Erythroblast (primary cell): ENCODE results near the gene NXPH4.

Experiments used
- GATA1 ChIP-seq: IDR thresholded peaks from 2 replicates; pipeline ENCODE4 v1.6.1; 2011; ENCODE audit warnings: low read depth, mild to moderate bottlenecking, control low read depth, low read length, moderate library complexity
- POLR2A ChIP-seq: IDR thresholded peaks from 2 replicates; pipeline ENCODE4 v1.6.1; 2011; ENCODE audit warnings: mild to moderate bottlenecking, low read length

DNA sequence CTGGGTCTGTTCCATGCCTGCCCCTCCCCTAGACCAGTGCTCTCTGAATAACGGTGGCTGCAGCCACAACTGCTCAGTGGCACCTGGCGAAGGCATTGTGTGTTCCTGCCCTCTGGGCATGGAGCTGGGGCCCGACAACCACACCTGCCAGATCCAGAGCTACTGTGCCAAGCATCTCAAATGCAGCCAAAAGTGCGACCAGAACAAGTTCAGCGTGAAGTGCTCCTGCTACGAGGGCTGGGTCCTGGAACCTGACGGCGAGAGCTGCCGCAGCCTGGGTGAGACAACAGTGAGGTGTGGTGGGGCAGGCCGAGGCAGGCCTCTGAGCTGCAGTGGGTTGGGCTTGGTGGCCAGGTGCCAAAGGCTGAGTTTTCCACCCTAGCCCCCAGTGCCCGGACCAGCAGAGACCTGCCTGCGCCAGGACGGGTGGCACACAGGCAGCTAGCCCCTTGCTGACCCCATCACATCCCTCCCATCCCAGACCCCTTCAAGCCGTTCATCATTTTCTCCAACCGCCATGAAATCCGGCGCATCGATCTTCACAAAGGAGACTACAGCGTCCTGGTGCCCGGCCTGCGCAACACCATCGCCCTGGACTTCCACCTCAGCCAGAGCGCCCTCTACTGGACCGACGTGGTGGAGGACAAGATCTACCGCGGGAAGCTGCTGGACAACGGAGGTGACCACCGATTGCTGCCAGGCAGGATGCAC is 41.0 kb upstream of the NXPH4 start:
- TF ChIP-seq POLR2A: no peak
- no peak for TF ChIP-seq GATA1
